ENCODE data around the gene CCDC134.

DNA sequence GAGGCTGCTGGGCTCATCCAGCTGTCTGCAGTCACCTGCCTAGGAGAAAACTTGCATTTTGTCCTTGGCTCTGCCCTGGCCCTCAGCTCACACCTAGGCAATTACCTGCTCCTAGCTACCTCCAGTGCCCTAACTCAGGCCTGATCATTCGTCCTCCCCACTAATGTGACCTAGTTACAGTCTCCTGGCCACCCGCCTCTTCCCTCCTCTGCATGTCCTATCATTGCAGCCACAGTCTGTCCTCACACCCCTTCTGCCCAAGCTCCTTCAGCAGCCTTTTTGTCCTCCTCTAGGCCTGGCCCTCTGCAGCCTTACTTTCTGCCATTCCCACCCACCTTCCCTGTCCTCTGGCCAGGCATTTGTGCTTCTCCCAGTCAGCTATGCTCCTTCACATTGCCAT lies 17.7 kb upstream of the CCDC134 start:
- TF ChIP-seq, protein P1, sequence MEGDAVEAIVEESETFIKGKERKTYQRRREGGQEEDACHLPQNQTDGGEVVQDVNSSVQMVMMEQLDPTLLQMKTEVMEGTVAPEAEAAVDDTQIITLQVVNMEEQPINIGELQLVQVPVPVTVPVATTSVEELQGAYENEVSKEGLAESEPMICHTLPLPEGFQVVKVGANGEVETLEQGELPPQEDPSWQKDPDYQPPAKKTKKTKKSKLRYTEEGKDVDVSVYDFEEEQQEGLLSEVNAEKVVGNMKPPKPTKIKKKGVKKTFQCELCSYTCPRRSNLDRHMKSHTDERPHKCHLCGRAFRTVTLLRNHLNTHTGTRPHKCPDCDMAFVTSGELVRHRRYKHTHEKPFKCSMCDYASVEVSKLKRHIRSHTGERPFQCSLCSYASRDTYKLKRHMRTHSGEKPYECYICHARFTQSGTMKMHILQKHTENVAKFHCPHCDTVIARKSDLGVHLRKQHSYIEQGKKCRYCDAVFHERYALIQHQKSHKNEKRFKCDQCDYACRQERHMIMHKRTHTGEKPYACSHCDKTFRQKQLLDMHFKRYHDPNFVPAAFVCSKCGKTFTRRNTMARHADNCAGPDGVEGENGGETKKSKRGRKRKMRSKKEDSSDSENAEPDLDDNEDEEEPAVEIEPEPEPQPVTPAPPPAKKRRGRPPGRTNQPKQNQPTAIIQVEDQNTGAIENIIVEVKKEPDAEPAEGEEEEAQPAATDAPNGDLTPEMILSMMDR (IDR thresholded peaks at IDR 0.05; ENCODE audit: control extremely low read depth in 1 of 3, insufficient read depth in 1 of 3, low read depth in 1 of 3, low read length in 3 of 3), result no peak
- no peak for TF ChIP-seq POLR2AphosphoS5 (IDR thresholded peaks at IDR 0.05; ENCODE audit: low read depth, low read length)
- no peak for TF ChIP-seq CHD1 (IDR thresholded peaks at IDR 0.05; ENCODE audit: low read depth, low read length)
- TF ChIP-seq CBX5 (IDR thresholded peaks at IDR 0.05; ENCODE audit: low read depth, low read length), result no peak
- TF ChIP-seq TCF12 (IDR thresholded peaks at IDR 0.05; ENCODE audit: low read depth, low read length), result no peak
- no peak for TF ChIP-seq EZH2 (IDR thresholded peaks at IDR 0.05; ENCODE audit: low read depth, low read length, severe bottlenecking)
- TF ChIP-seq CEBPB (IDR thresholded peaks at IDR 0.05; ENCODE audit: low read depth, low read length), result no peak
- TF ChIP-seq POLR2A (IDR thresholded peaks at IDR 0.05; ENCODE audit: control extremely low read depth in 1 of 2, low read depth in 2 of 2, low read length in 2 of 2), result no peak
- no peak for TF ChIP-seq CHD2 (IDR thresholded peaks at IDR 0.05; ENCODE audit: low read length)

Measured in H1 (cell line).